Ovary (tissue), 9 donors: ENCODE measurements around the gene TRRAP. TPM values are rescaled to one million over a fixed set of nuclear protein-coding genes. Genes with fewer than 3 reads are reported as not detected.

ENCODE experiments used
- DNase-seq, 5 donors: peaks; one replicate each; pipeline ENCODE4 v3.0.0-alpha.2; 2019 to 2020
- H3K27ac ChIP-seq, 2 donors: fragments of 200-600 bp; one replicate each; pipeline versions ENCODE4 v1.5.1 to v1.8.0; 2019 to 2022
- H3K27me3 ChIP-seq: fragments of 200-600 bp; one replicate; pipeline ENCODE4 v1.8.0; 2022
- H3K36me3 ChIP-seq: fragments of 200-600 bp; sonication (generic); one replicate; pipeline ENCODE4 v1.5.1; 2019
- H3K4me1 ChIP-seq: one replicate; pipeline ENCODE4 v1.8.1; 2013; ENCODE audit warnings: mild to moderate bottlenecking, moderate library complexity; ENCODE audit not compliant: insufficient read depth
- H3K4me3 ChIP-seq: fragments of 200-600 bp; sonication (generic); one replicate; pipeline ENCODE4 v1.5.1; 2017
- H3K9me3 ChIP-seq, 2 donors: fragments of 200-600 bp in 1 of 2; sonication (generic) in 1 of 2; one replicate each; pipeline versions ENCODE4 v1.5.1 to v1.8.1; 2013 to 2019; ENCODE audit warnings: mild to moderate bottlenecking in 1 of 2, moderate library complexity in 1 of 2
- CTCF ChIP-seq, 3 donors: fragments of 450-650 bp in 2 of 3; fragments of 200-600 bp in 1 of 3; IDR thresholded peaks; one replicate each; pipeline versions ENCODE4 v1.5.1 to v1.8.0; 2016 to 2022; ENCODE audit warnings: antibody characterized with exemption in 3 of 3, mild to moderate bottlenecking in 1 of 3
- EP300 ChIP-seq: sonication (generic); formaldehyde crosslinking; IDR thresholded peaks from one replicate; pipeline ENCODE4 v1.6.1; 2017; ENCODE audit warnings: antibody characterized with exemption
- POLR2A ChIP-seq: fragments of 450-650 bp; IDR thresholded peaks from one replicate; pipeline ENCODE4 v1.6.1; 2017; ENCODE audit warnings: antibody characterized with exemption, mild to moderate bottlenecking, moderate library complexity
- WGBS, 3 donors: extraction: QIAGEN DNeasy Blood & Tissue Kit in 1 of 3; methylation state at CpG; one replicate each; pipeline versions ENCODE4 v1.1.5 to v1.1.7; 2013 to 2017; 5-methylcytosine and 5-hydroxymethylcytosine counted together
- intact Hi-C, 4 donors: fragments of 100-400 bp; cut with DNase I; formaldehyde crosslinking; loops; one replicate each; pipeline versions ENCODE4 v1.11.0 to v1.15.1; 2022 to 2023
- polyA plus RNA-seq, 2 donors: library from polyadenylated mRNA; stranded (reverse); fragments of 200-250 nt in 1 of 2; fragments of 350-450 nt in 1 of 2; fragmentation: Illumina TruSeq in 1 of 2; extraction: RNeasy Lipid Tissue Mini Kit (QIAGEN cat#74804) in 1 of 2; gene quantifications; one replicate each; pipeline ENCODE4 v1.2.3, GENCODE V29; 2013 to 2014
- total RNA-seq, 7 donors: library from RNA; depleted of rRNA in 2 of 7; stranded (reverse); fragments of >200 nt in 2 of 7; fragmentation: NEBNext Ultra II Directional in 3 of 7; extraction: Animal tissue kit (Norgen Biotek cat#: 25700) in 3 of 7; gene quantifications; one replicate each; pipeline versions ENCODE4 v1.1.0 to v1.2.4, GENCODE V29; 2016 to 2023
- donor health status: DM: no; HTN: no; CAD: no; lungs with moderate emphysema.
- donor health status: DM: no; HTN: no; CAD: no.
- donor health status: Bipolar disorder and iron deficiency.
- donor health status: DM: yes; HTN: yes; CAD: no.
- donor health status: DM: no; HTN: no; CAD: no.
- donor health status: DM: yes; HTN: yes; CAD: no.

TRRAP gene
- total and polyA plus RNA-seq, 9 donors = 15.9 to 47.9 (median 36.6) TPM

- peak overlapping the region; percentile 90 to 96 for H3K27ac ChIP-seq
- WGBS, 3 donors = 12 to 23% (median 19%) methylated on average over 16 to 18 of the region's 18 CpGs
- H3K9me3 ChIP-seq = no peaks in the 10 kb centered on the region
- intact Hi-C loops = no loop called here
- H3K36me3 ChIP-seq = no peaks in the 10 kb centered on the region
- peak overlapping the region; percentile 95 for H3K4me3 ChIP-seq
- peaks cover 11% of the 10 kb centered on the region for H3K4me1 ChIP-seq
- no peak for TF ChIP-seq POLR2A
- TF ChIP-seq EP300 = no peak
- no peak for TF ChIP-seq CTCF (IDR thresholded peaks at IDR 0.05)
- H3K27me3 ChIP-seq = no peaks in the 10 kb centered on the region
- peak in 1 of 5 donors; percentile 16 for DNase-seq
These were observed 504 bp upstream of the TRRAP start for GRCh38 chr7:98877692-98878364.

DNA sequence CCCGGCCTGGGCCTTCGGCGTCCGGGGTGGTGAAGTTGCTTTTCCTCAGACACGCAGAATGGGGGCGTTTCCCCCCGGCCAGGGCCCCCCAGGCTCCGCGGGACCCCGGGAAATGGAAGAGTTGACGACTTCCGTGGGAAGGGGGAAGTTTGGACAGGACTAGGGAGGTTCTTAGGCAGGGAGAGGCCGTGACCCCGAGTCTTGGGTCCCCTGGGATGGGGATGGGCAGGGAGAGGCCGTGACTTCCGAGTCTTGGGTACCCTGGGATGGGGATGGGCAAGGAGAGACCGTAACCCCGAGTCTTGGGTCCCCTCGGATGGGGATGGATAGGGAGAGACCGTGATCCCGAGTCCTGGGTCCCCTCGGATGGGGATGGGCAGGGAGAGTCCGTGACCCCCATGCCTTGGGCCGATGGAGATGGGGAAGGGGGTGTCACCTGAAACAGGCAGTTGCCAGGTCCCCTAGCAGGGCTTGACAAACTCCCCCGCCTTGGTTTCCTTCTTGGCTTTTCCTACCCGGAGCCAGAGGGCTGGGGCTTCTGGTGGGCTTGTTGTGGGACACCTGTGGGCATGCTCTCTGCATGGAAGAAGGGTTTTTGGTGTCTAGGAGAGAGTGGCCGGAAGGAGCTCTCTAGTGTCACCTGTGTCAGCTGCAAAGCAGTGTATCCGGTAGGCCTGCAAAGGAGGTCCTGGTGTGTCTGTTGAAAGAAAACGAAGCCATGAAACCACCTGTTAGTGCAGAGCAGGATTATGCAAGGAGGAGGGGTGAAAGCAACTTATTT, 1.1 kb downstream of the TRRAP start:
- DNase-seq = peak in 1 of 5 donors; percentile 22
- TF ChIP-seq EP300 (no peak), CTCF (IDR thresholded peaks at IDR 0.05) (no peak), POLR2A (no peak)
- 2 to 4% (median 4%) methylated on average over 29 of the region's 29 CpGs for WGBS, 3 donors
- no peaks in the 10 kb centered on the region for H3K27me3 ChIP-seq
- H3K27ac ChIP-seq = peak overlapping the region; percentile 90 to 96
- intact Hi-C loops = no loop called here
- no peaks in the 10 kb centered on the region for H3K36me3 ChIP-seq
- no peaks in the 10 kb centered on the region for H3K9me3 ChIP-seq
- peaks cover 11% of the 10 kb centered on the region for H3K4me1 ChIP-seq
- H3K4me3 ChIP-seq = peak overlapping the region; percentile 95

GRCh38 chr7:98879979-98880315, 1.6 kb downstream of the TRRAP start:
- Histone ChIP-seq H3K36me3 (no peaks in the 10 kb centered on the region), H3K4me1 (peaks cover 11% of the 10 kb centered on the region), H3K27me3 (no peaks in the 10 kb centered on the region), H3K4me3 (peak overlapping the region; percentile 95), H3K9me3 (no peaks in the 10 kb centered on the region), H3K27ac (no peak overlapping the region)
- no peak for DNase-seq
- TF ChIP-seq CTCF (IDR thresholded peaks at IDR 0.05) (no peak), POLR2A (no peak), EP300 (no peak)
- intact Hi-C loops = no loop called here
- WGBS, 3 donors = 64 to 68% (median 66%) methylated on average over 9 of the region's 9 CpGs

DNA sequence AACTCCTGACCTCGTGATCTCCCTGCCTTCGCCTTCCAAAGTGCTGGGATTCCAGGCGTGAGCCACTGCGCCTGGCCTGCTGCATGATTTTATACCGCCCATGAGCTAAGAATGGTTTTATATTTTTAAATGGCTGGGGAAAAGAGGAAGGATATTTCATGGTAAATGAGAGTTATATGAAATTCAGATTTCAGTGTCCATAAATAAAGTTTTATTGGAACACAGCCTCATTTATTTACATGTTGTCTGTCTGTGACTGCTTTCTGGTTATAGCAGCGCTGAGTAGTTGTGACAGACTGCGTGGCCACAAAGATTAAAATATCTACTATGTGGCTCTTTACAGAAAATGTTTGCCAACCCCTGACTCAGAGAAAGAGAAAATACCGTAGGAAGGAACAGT, 2.2 kb downstream of the TRRAP start:
- Histone ChIP-seq H3K4me1 (peaks cover 11% of the 10 kb centered on the region), H3K4me3 (no peak overlapping the region), H3K27me3 (no peaks in the 10 kb centered on the region), H3K27ac (no peak overlapping the region), H3K36me3 (no peaks in the 10 kb centered on the region), H3K9me3 (no peaks in the 10 kb centered on the region)
- intact Hi-C loops = no loop called here
- TF ChIP-seq POLR2A (no peak), CTCF (IDR thresholded peaks at IDR 0.05) (no peak), EP300 (no peak)
- 92 to 95% (median 93%) methylated on average over 8 of the region's 8 CpGs for WGBS, 3 donors
- no peak for DNase-seq
